Activated CD8-positive, alpha-beta T cell treated with anti-CD3 and anti-CD28 coated beads for 36 hours (primary cell): Measurements from ENCODE around the gene LRRIQ4. TPM values are rescaled to one million over a fixed set of nuclear protein-coding genes. Genes with fewer than 3 reads are reported as not detected.

Experiments
- ATAC-seq: fragments of 200-7000 bp; cut with Tn5 transposase; one replicate; pipeline ENCODE4 v1.10.0; 2021; ENCODE audit warnings: mild to moderate bottlenecking, moderate library complexity
- CTCF ChIA-PET: fragments of 350-600 bp; sonication (Branson Sonifier 250); formaldehyde crosslinking; loops from one replicate; lab custom pipeline; 2021; ENCODE audit warnings: antibody characterized with exemption; lab: Charles Lee
- POLR2A ChIA-PET: fragments of 350-600 bp; sonication (Branson Sonifier 250); formaldehyde crosslinking; loops from one replicate; lab custom pipeline; 2021; ENCODE audit warnings: antibody characterized with exemption; lab: Charles Lee
- DNase-seq: peaks from one replicate; pipeline ENCODE4 v3.0.0-alpha.2; 2020
- H3K27ac Mint-ChIP-seq: one replicate; pipeline ENCODE4 v1.8.0; 2021; ENCODE audit warnings: mild to moderate bottlenecking, mixed read lengths
- H3K27me3 Mint-ChIP-seq: one replicate; pipeline ENCODE4 v1.8.0; 2021; ENCODE audit warnings: mixed read lengths
- H3K36me3 Mint-ChIP-seq: one replicate; pipeline ENCODE4 v1.8.0; 2021; ENCODE audit warnings: low read depth, mixed read lengths
- H3K4me1 Mint-ChIP-seq: one replicate; pipeline ENCODE4 v1.8.0; 2021; ENCODE audit warnings: low read depth, mixed read lengths
- H3K4me3 Mint-ChIP-seq: one replicate; pipeline ENCODE4 v1.8.0; 2021; ENCODE audit warnings: mild to moderate bottlenecking, moderate library complexity, mixed read lengths
- H3K9me3 Mint-ChIP-seq: one replicate; pipeline ENCODE4 v1.8.0; 2021; ENCODE audit warnings: mixed read lengths
- CTCF ChIP-seq: fragments of 200-600 bp; IDR thresholded peaks from one replicate; pipeline ENCODE4 v1.8.0; 2022; ENCODE audit warnings: antibody characterized with exemption, mild to moderate bottlenecking
- intact Hi-C: fragments of 100-400 bp; cut with micrococcal nuclease; formaldehyde crosslinking; loops from one replicate; pipeline ENCODE4 v1.10.0; 2022
- total RNA-seq, 2 experiments: library from RNA; stranded (reverse); gene quantifications; one replicate each; pipeline ENCODE4 v1.2.3, GENCODE V29; 2021

The LRRIQ4 gene
- total RNA-seq, 2 experiments from 2014 or later, result 0.18 TPM; not detected in 1

GRCh38 chr3:169886671-169887070 is 74.0 kb downstream of the LRRIQ4 start:
- CTCF ChIA-PET, result interaction anchor here (1.7 kb wide), 1 partner anchor 13 kb away, joined by 4 read pairs; no protein-coding TSS in a partner anchor
- H3K27me3 Mint-ChIP-seq, result no peaks in the 10 kb centered on the region
- DNase-seq, result no peak
- H3K4me3 Mint-ChIP-seq, result no peak overlapping the region
- TF ChIP-seq CTCF, result no peak
- no peak overlapping the region for H3K27ac Mint-ChIP-seq
- no peaks in the 10 kb centered on the region for H3K9me3 Mint-ChIP-seq
- H3K4me1 Mint-ChIP-seq, result no peaks in the 10 kb centered on the region
- POLR2A ChIA-PET, result no interaction called here
- no peaks in the 10 kb centered on the region for H3K36me3 Mint-ChIP-seq
- no peak for ATAC-seq
- intact Hi-C loops, result no loop called here

Other genes starting within 250 kb of the LRRIQ4 start
- gene MECOM, start 149.2 kb upstream of the LRRIQ4 start, total RNA-seq, result not detected
- 10 to 100 TPM; 21.7 to 29.0 TPM for gene TERC, start 47.8 kb upstream of the LRRIQ4 start, total RNA-seq
- under 1 TPM; 0.14 to 0.54 TPM for gene ACTRT3, start 43.3 kb upstream of the LRRIQ4 start, total RNA-seq
- gene MYNN, start 39.5 kb upstream of the LRRIQ4 start, total RNA-seq, result 10 to 100 TPM; 13.8 to 14.1 TPM
- gene LRRC34, start within 50 bp of the LRRIQ4 start, total RNA-seq, result 1 to 10 TPM; 6.6 to 6.8 TPM
- not detected for gene LRRC31, start 57.1 kb downstream of the LRRIQ4 start, total RNA-seq
- gene SAMD7, start 98.7 kb downstream of the LRRIQ4 start, total RNA-seq, result not detected
- 10 to 100 TPM; 52.5 to 60.2 TPM for gene SEC62, start 153.9 kb downstream of the LRRIQ4 start, total RNA-seq
- 1 to 10 TPM; 6.2 to 8.2 TPM for gene GPR160, start 225.1 kb downstream of the LRRIQ4 start, total RNA-seq